GM19239 (cell line): Measurements from ENCODE around the gene OTX1.
"Not testable (repeated sequence)": the region's sequence is repeated elsewhere in the genome, so short reads cannot be mapped to it uniquely, and the experiment has no call there.

Source experiments
- DNase-seq: peaks from one replicate; pipeline ENCODE4 v3.0.0; 2011; ENCODE audit warnings: low spot score; ENCODE audit not compliant: insufficient read length
- FAIRE-seq: peaks from 2 replicates; lab custom pipeline; 2011; peaks lifted over from hg19 to GRCh38; lab: Jason Lieb, UNC

OTX1 gene

DNA sequence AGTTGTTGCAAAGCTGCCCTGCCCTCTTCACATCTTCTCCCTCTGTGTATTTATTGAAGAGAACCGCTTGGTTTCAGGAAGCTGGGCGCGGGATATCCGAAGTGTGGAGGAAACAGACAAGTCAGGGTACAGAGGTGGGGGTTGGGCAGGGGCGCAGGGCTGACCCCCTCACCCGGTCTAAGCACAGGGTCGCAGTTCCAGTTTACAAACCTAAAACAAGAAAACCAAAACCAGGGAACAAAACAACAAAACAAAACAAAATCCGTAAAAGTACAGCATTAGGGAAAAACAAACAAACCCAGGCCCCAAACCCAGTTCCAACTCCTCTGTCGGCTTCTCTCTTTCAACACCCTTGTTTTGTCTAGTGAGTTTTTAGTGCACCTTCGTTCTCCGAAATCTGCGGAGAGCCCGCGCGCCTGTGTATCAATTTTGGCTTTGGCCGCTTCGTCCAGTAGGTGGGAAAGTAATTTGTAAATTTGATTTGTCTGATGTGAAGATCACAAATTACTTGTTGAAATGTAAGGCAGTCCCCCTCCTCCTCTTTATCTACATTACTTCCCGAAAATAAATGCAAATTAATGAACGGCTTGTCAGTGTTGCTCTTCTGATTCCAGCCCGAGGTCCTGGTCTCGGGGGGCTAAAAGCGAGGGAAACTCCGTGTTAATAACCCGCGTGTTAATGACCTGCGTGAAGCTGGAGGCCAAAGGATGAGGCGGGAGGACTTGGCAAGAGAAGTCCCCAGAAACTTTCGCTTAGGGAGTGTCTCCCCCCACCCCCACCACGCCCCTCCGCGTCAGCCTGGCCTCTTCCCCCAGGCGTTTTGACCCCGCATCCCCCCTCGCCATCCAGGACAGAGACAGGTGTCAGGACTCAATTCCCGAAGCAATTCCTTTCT lies 6.9 kb downstream of the OTX1 start:
- FAIRE-seq (no peak), DNase-seq (no peak)

- FAIRE-seq, result peak; percentile 21
These were observed 7.7 kb downstream of the OTX1 start for GRCh38 chr2:63058144-63058920.

DNA sequence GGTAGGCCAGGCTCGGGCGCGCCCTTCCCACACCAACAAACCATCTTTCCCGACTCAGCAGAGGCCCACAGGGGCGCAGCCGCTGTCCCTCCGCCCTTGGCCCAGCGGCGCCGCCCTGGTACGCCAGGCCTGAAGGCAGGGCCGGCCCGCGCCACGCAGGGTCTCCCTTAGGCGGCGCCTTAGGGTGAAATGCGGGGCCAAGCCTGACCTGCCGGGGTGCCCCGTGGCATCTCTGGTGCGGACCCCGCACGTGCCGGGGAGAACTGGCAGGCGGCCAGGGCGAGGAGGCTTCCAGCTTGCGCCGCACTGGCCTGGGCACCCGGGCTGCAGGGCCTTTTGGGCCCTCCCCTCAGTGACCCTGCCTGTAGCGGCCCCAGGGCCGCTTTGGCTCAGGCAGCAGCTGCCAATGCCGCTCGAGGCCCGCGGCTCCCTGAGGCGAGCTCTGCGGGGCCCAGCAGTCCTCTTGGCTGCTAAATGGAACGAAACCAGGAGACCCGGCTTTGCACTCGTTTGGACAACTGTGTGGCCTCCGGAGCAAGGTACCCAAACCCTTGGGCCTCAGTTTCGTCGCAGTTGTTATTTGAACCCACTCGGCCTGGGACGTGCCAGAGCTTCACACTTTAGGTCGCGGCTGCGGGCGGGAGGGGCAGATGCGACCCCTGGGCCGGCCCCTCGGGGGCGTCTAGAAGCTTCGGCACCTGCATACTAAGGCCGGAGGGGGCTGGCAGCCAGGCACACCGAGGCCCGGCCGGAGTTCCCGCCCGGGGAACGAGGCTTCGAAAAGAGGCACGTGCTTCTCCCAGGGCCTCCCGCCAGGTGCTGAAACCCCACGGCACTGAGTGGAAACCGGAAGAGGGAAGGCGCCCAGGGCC lies 8.5 kb downstream of the OTX1 start:
- FAIRE-seq, result no peak
- DNase-seq, result no peak

More at GRCh38 chr2:63058144-63058920, 7.7 kb downstream of the OTX1 start:
- DNase-seq, result no peak

DNA sequence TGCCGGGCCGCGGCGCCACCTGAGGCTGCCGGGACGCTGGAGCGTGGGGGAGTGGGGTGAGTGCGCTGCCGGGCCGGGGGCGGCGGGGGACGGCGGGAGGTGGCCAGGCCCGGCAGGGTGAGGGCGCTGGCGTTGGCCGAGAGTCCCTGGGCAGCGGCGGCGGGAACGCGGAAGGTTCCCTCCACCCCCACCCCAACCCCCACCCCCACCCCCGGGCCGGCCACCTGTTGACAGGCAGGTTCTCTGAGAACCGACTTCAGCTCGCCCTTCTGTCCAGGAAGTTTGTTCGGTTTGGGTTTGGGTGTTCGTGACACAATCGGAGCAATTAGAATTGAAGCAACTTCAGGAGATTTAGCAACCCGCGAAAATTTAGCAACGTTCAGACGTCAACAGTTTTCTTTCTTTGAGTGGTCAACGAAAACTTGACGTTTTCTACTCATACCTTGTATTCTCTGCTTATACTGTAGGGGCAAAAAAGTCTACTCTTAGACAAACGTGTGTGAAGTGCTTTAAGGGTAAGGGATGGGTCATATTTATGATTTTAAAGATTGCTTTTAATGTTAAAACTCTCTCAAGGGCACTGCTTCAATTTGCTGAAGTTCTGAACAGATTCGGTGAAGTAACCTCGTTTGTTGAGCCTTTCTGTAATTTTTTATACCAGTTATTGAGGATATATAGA lies 9.3 kb downstream of the OTX1 start:
- FAIRE-seq (no peak), DNase-seq (no peak)

DNA sequence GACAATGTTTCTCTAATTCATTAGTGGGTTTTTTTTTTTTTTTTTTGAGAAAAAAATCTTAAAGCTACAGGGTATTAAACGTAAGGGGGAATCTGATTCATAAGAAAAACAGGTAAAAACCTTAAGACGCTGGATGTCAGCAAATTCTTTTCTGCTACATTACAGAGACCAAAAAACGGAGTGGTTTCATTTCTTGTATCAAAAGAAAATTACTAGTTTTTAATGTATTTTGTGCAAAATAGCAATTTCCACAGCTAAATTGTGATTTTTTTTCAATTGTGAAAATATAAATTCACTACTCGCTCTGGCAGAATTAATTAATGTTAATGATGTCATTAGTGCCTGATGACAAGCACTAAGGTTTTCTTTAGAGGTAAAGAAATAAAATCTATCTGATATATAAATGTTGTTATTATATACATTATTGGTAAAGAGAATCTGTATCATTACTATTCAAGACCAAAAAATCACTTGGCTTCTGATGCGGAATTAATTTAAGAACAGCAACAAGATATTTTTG lies 9.9 kb downstream of the OTX1 start:
- FAIRE-seq, result no peak

DNA sequence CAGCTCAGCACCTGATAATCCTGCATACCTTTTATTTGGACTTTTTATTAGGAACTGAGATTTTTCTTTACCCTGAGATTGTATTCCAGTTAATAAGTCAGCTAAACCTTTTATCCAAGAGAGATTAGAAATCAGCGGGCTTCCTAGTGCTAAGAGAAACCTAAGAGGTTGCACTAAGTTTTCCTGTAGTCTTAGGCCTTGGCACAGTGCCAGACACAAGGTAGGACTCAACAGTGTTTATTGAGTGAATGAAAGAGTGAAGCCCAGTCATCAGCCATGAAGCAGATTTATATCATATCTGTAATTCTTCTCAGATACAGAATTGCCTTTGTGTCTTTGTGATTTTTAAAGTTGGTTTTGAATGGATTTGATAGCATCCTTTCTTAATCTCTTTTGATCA lies 13.6 kb downstream of the OTX1 start:
- FAIRE-seq (no peak), DNase-seq (no peak)

More for the DNA sequence above, 9.9 kb downstream of the OTX1 start:
- DNase-seq, result no peak

- FAIRE-seq (no peak), DNase-seq (no peak)
These were observed 14.0 kb downstream of the OTX1 start for GRCh38 chr2:63064661-63065060.

DNA sequence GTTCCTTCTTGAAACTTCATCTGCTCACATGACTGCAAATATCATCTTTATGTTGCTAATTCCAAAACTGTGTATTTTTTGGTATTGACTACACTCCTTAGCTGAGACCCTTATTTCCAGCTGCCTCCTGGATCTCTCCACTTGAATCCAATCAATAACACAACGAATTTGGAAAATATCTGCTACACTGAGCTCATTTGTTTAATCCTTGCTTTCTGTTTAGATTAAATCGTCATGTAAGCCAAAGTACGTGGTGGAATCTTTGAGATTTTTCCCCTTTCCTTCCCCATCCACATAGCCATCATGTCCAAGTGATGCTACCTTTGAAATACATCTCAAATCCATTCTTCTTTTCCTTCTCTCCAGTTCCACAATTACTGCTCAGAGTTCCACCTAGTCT lies 15.6 kb downstream of the OTX1 start:
- FAIRE-seq (no peak), DNase-seq (no peak)

GRCh38 chr2:63066838-63067237 lies 16.2 kb downstream of the OTX1 start:
- no peak for FAIRE-seq
- no peak for DNase-seq

DNA sequence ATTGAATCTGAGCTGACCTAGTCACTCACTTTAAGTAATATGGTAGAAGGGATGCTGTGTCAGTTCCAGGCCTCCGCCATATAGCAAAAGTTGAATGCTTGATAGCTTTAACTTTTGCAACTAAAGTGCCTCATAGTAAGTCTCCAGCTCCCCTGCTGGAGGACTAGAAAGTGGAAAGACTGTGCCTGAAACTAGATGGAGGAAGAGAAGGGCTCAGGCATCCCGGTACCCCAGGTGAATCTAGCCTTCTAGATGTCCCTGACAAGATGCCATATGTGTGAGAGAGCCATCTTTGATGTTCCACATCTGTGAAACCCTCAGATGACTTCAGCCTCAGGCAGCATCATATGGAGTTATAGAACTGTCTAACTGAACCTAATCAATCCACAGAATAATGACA lies 21.0 kb downstream of the OTX1 start:
- FAIRE-seq (no peak), DNase-seq (no peak)

DNA sequence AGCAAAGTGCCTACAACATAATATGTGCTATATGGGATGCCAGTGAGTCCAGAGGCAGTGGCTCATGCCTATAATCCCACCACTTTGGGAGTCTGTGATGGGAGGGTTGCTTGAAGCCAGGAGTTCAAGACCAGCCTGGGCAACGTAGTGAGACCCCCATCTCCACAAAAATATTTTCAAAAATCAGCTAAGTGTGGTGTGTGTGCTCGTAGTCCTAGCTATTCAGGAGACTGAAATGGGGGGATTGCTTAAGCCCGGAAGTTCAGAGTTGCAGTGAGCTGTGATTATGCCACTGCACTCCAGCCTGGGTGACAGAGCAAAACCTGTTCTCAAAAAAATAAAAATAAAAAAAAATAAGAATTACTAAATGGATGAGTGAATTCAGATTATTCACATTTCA lies 23.4 kb downstream of the OTX1 start:
- FAIRE-seq (no peak), DNase-seq (no peak)

GRCh38 chr2:63074399-63074798 lies 23.8 kb downstream of the OTX1 start:
- FAIRE-seq, DNase-seq: not testable (repeated sequence)

GRCh38 chr2:63078852-63079606 lies 28.4 kb downstream of the OTX1 start:
- FAIRE-seq (no peak), DNase-seq (no peak)

GRCh38 chr2:63081404-63081803 lies 30.8 kb downstream of the OTX1 start:
- no peak for DNase-seq
- FAIRE-seq, result no peak

DNA sequence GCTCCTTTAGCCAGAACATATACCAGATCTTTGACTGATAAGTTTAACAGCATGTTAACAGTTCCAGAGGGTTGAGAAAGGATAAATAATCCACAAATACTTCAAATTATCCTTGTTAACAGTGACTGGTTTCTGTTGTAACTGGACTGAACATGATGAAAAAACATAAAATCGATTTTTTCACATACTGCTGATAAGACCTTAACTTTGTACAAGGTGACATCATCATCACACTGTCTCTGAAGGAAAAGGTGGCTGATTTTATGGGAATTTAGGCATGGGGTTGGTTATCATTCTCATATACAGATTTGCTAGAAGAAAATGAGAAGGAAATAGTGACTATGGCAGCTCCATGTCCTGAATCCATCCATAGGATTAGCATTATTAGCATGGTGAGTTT lies 36.1 kb downstream of the OTX1 start:
- FAIRE-seq, result no peak

DNA sequence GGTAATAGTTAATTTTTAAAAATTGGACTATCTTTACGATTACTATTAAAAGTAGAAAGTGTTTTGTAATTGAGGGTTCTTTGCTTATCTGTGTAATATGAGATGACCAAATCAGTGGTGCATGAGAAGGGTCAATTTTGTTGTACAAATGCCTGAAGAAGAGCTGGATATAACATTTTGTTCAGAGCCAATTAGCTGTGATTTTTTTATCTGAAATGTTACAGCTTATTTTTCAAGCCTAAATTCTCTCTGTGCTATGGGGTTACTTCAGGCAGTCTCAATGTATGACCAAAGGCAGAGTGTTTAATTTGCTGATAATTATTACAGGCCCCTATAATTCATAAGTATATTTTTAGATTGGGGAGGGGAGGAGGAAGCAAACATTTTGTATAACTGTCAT lies 41.8 kb downstream of the OTX1 start:
- DNase-seq (no peak), FAIRE-seq (no peak)

More for the DNA sequence above, 36.1 kb downstream of the OTX1 start:
- DNase-seq, result no peak

- FAIRE-seq, result no peak
- no peak for DNase-seq
These were observed 42.2 kb downstream of the OTX1 start for GRCh38 chr2:63092857-63093256.

DNA sequence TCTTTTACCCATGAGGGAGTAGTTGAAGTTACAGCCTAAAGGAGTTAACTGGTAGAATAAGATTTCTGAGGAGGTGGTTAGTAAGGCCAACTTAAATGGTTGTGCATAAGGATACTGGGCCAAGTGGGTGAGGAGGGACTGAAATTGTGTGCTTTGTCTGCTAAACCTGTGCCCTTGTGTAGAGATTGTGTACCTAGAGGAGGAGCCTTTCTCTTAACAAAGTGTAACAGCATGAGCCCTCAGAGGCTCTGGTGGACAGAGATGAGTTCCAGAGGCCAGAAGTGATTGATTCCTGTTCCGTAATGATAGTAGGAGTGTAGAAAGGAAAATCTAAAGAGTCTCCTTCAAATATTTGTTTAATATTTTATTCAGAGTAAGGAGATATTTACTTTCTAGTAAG lies 42.9 kb downstream of the OTX1 start:
- DNase-seq (no peak), FAIRE-seq (no peak)

DNA sequence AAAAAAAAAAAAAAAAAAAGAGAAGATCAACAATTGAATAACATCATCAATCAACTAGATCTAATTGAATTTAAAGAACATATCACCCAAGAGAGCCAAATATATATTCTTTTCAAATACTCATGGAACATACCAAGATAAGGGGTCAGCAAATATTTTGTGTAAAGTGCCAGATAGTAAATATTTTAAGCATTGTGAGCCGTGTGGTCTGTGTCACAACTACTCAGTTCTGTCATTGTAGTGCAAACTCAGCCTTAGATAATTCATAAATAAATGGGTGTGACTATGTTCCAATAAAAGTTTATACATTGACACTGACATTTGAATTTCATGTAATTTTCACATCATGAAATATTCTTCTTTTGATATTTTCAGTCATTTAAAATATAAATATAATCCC lies 45.9 kb downstream of the OTX1 start:
- no peak for FAIRE-seq
- no peak for DNase-seq
